22Rv1 (cell line): ENCODE data around the gene MICA.

Source experiments
- CTCF ChIP-seq: fragments of 450-650 bp; IDR thresholded peaks from 2 replicates; pipeline ENCODE4 v1.5.1; 2017; ENCODE audit warnings: mild to moderate bottlenecking
- ZFX ChIP-seq: fragments of 450-650 bp; IDR thresholded peaks from 2 replicates; pipeline ENCODE4 v1.6.1; 2017; ENCODE audit warnings: antibody characterized with exemption, borderline replicate concordance

GRCh38 chr6:31366693-31367470 lies 36.5 kb upstream of the MICA start:
- TF ChIP-seq CTCF (peak; percentile 95), ZFX (no peak)
